CD4-positive, alpha-beta memory T cell (primary cell): ENCODE results near the gene DNAL4. TPM values are rescaled to one million over a fixed set of nuclear protein-coding genes. Genes with fewer than 3 reads are reported as not detected.

Source experiments
- CTCF ChIA-PET: fragments of 350-600 bp; sonication (Branson Sonifier 250); formaldehyde crosslinking; loops from one replicate; lab custom pipeline; 2021; ENCODE audit warnings: inconsistent platforms; ENCODE audit not compliant: partially characterized antibody; lab: Charles Lee
- POLR2A ChIA-PET: fragments of 350-600 bp; sonication (Branson Sonifier 250); formaldehyde crosslinking; loops from one replicate; lab custom pipeline; 2021; ENCODE audit not compliant: partially characterized antibody; lab: Charles Lee
- DNase-seq, 5 donors: peaks; one replicate each; pipeline versions ENCODE4 v3.0.0 to v3.0.0-alpha.2; 2020 to 2022; ENCODE audit warnings: mixed read lengths in 1 of 5
- H3K27ac ChIP-seq: one replicate; pipeline ENCODE4 v1.7.0; 2013; ENCODE audit warnings: low read depth, low read length
- H3K27me3 ChIP-seq: 2 replicates; pipeline ENCODE4 v1.7.0; 2013; ENCODE audit warnings: mild to moderate bottlenecking, low read length, moderate library complexity; ENCODE audit not compliant: insufficient read depth
- H3K36me3 ChIP-seq: 2 replicates; pipeline ENCODE4 v1.7.0; 2013; ENCODE audit warnings: mild to moderate bottlenecking, low read length, moderate library complexity; ENCODE audit not compliant: insufficient read depth
- H3K4me1 ChIP-seq: 2 replicates; pipeline ENCODE4 v1.7.0; 2013; ENCODE audit warnings: mild to moderate bottlenecking, low read length, moderate library complexity; ENCODE audit not compliant: insufficient read depth
- H3K4me3 ChIP-seq, 2 donors: one replicate each; pipeline ENCODE4 v1.7.0; 2013; ENCODE audit warnings: low read length in 2 of 2, mild to moderate bottlenecking in 1 of 2
- H3K9me3 ChIP-seq, 2 donors: one replicate each; pipeline ENCODE4 v1.7.0; 2013; ENCODE audit warnings: low read length in 2 of 2, control low read depth in 1 of 2; ENCODE audit not compliant: control insufficient read depth in 1 of 2
- H3K27ac Mint-ChIP-seq, 7 donors: one replicate each; pipeline ENCODE4 v1.8.0; 2020 to 2021; ENCODE audit warnings: mixed read lengths in 7 of 7, mild to moderate bottlenecking in 6 of 7, inconsistent platforms in 3 of 7, moderate library complexity in 3 of 7
- H3K27me3 Mint-ChIP-seq, 2 donors: one replicate each; pipeline ENCODE4 v1.8.0; 2020 to 2021; ENCODE audit warnings: mixed read lengths in 2 of 2
- H3K36me3 Mint-ChIP-seq, 2 donors: one replicate each; pipeline ENCODE4 v1.8.0; 2020 to 2021; ENCODE audit warnings: mixed read lengths in 2 of 2, inconsistent platforms in 1 of 2, mild to moderate bottlenecking in 1 of 2
- H3K4me1 Mint-ChIP-seq, 4 donors: one replicate each; pipeline ENCODE4 v1.8.0; 2020 to 2021; ENCODE audit warnings: mixed read lengths in 4 of 4, mild to moderate bottlenecking in 1 of 4
- H3K4me3 Mint-ChIP-seq, 8 donors: one replicate each; pipeline ENCODE4 v1.8.0; 2020 to 2021; ENCODE audit warnings: mixed read lengths in 8 of 8, mild to moderate bottlenecking in 7 of 8, moderate library complexity in 6 of 8, inconsistent platforms in 3 of 8
- H3K9me3 Mint-ChIP-seq, 8 donors: one replicate each; pipeline ENCODE4 v1.8.0; 2020 to 2021; ENCODE audit warnings: mixed read lengths in 8 of 8, mild to moderate bottlenecking in 5 of 8, inconsistent platforms in 3 of 8, moderate library complexity in 1 of 8
- intact Hi-C: fragments of 100-400 bp; cut with micrococcal nuclease; formaldehyde crosslinking; loops from one replicate; pipeline ENCODE4 v1.15.1; 2023
- polyA plus RNA-seq, 2 donors: library from polyadenylated mRNA; unstranded; fragments of 300-500 nt; fragmentation: Illumina TruSeq; gene quantifications; one replicate each; pipeline ENCODE4 v1.2.3, GENCODE V29; 2021
- total RNA-seq, 2 experiments: library from RNA; stranded (reverse); gene quantifications; one replicate each; pipeline ENCODE4 v1.2.3, GENCODE V29; 2021

The DNAL4 gene
- total and polyA plus RNA-seq, 4 experiments from 2014 or later: 8.6 to 13.3 (median 10.3) TPM

GRCh38 chr22:38777087-38777671 is 16.8 kb downstream of the DNAL4 start:
- CTCF ChIA-PET: interaction anchor here (0.9 kb wide), 1 partner anchor 8 kb away, joined by 3 read pairs; no protein-coding TSS in a partner anchor
- no peak overlapping the region for H3K27ac Mint-ChIP-seq

DNA sequence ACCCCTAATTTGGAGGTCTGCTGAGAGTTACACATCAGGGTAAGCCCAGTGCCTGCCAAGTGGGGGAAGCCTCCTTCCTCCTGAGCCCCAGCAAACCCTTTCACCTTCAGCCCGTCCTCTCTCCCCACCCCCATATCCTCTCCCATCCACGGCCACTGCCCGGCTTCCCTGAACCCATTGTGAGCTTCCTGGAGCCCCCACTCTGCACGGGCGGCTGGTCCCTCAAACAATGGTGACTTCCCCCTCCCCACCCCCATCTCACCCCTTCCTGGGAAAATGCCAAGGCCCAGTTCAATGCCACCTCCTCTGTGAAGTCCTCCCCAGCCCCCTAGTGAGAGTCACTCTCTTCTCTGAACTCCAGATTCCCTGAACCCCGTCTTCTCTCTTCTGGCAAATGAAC is 17.9 kb downstream of the DNAL4 start:
- Histone ChIP-seq H3K9me3 (no peaks in the 10 kb centered on the region), H3K4me3 (no peak overlapping the region), H3K36me3 (peaks cover 5% of the 10 kb centered on the region), H3K27me3 (no peaks in the 10 kb centered on the region), H3K4me1 (no peaks in the 10 kb centered on the region), H3K27ac (no peak overlapping the region)
- Mint-ChIP-seq H3K4me1 (peaks cover 0 to 1% (median 0%) of the 10 kb centered on the region in 4 donors), H3K36me3 (peaks cover 5 to 12% of the 10 kb centered on the region in 2 donors), H3K9me3 (no peaks in the 10 kb centered on the region), H3K27me3 (no peaks in the 10 kb centered on the region), H3K27ac (no peak overlapping the region), H3K4me3 (no peak overlapping the region)
- intact Hi-C loops: no loop called here
- ChIA-PET CTCF (interaction anchor here (1.0 kb wide), 1 partner anchor 10 kb away, joined by 3 read pairs; no protein-coding TSS in a partner anchor), POLR2A (no interaction called here)
- DNase-seq: no peak

More at GRCh38 chr22:38777087-38777671, 16.8 kb downstream of the DNAL4 start:
- POLR2A ChIA-PET: no interaction called here
- peaks cover 4% of the 10 kb centered on the region for H3K4me1 ChIP-seq
- intact Hi-C loops: no loop called here
- peaks cover 8% of the 10 kb centered on the region for H3K36me3 ChIP-seq
- H3K27me3 ChIP-seq: no peaks in the 10 kb centered on the region
- peaks cover 0 to 6% (median 1%) of the 10 kb centered on the region in 4 donors for H3K4me1 Mint-ChIP-seq
- no peak overlapping the region for H3K4me3 Mint-ChIP-seq
- no peaks in the 10 kb centered on the region for H3K27me3 Mint-ChIP-seq
- DNase-seq: no peak
- H3K27ac ChIP-seq: no peak overlapping the region
- no peaks in the 10 kb centered on the region for H3K9me3 ChIP-seq
- no peaks in the 10 kb centered on the region for H3K9me3 Mint-ChIP-seq
- peaks cover 14 to 22% of the 10 kb centered on the region in 2 donors for H3K36me3 Mint-ChIP-seq
- no peak overlapping the region for H3K4me3 ChIP-seq

- Histone ChIP-seq H3K9me3 (no peaks in the 10 kb centered on the region), H3K4me3 (no peak overlapping the region), H3K27ac (no peak overlapping the region), H3K36me3 (peaks cover 5% of the 10 kb centered on the region), H3K27me3 (no peaks in the 10 kb centered on the region), H3K4me1 (no peaks in the 10 kb centered on the region)
- POLR2A ChIA-PET: no interaction called here
- H3K4me3 Mint-ChIP-seq: no peak overlapping the region
- H3K27ac Mint-ChIP-seq: peak overlapping the region in 1 of 7 donors; percentile 37
- no peaks in the 10 kb centered on the region for H3K27me3 Mint-ChIP-seq
- H3K4me1 Mint-ChIP-seq: peaks cover 0 to 1% (median 0%) of the 10 kb centered on the region in 4 donors
- intact Hi-C loops: no loop called here
- no peaks in the 10 kb centered on the region for H3K9me3 Mint-ChIP-seq
- CTCF ChIA-PET: interaction anchor here (1.0 kb wide), 1 partner anchor 10 kb away, joined by 3 read pairs; no protein-coding TSS in a partner anchor
- DNase-seq: no peak
- H3K36me3 Mint-ChIP-seq: peaks cover 5 to 12% of the 10 kb centered on the region in 2 donors
Observed at GRCh38 chr22:38775656-38776055, 18.3 kb downstream of the DNAL4 start.

DNA sequence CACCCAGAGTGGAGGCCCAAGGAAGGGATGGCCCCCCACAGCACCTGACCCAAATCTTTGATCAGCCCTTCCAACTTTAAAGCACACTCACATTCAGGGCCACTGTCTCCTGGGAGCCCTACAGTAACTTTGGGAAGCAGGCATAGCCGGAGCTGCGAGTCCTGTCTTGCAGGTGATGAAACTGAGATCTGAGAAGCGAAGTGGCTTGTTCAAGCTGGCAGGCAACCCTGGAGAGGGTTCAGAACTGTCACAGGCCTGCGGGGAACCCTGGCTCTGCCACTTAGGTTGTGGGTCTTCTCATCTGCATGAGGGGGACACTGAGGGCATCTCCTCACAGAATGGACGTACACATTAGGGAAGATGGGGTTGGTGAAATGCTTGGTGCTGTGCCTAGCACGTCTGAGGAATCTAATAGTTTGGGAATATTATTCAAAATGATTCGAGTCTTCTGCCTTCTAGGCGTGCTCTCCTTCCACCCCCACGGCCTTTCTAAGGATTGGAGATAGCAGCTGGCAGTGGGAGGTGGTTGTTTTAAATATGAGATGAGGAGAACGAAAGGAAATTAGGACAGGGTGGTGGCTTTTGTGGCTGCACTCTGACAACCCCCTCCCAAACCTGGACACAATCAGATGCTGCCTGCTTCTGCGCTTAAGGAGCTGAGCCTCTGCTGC is 19.3 kb downstream of the DNAL4 start:
- peaks cover 2 to 6% of the 10 kb centered on the region in 2 donors for H3K36me3 Mint-ChIP-seq
- H3K9me3 Mint-ChIP-seq: no peaks in the 10 kb centered on the region
- no peaks in the 10 kb centered on the region for H3K27me3 Mint-ChIP-seq
- Histone ChIP-seq H3K9me3 (no peaks in the 10 kb centered on the region), H3K4me1 (no peaks in the 10 kb centered on the region), H3K27me3 (no peaks in the 10 kb centered on the region), H3K36me3 (no peaks in the 10 kb centered on the region), H3K4me3 (no peak overlapping the region), H3K27ac (no peak overlapping the region)
- no peak overlapping the region for H3K4me3 Mint-ChIP-seq
- ChIA-PET CTCF (no interaction called here), POLR2A (no interaction called here)
- no peak overlapping the region for H3K27ac Mint-ChIP-seq
- H3K4me1 Mint-ChIP-seq: peaks cover 0 to 1% (median 0%) of the 10 kb centered on the region in 4 donors
- no peak for DNase-seq
- intact Hi-C loops: no loop called here

- H3K4me3 ChIP-seq: no peak overlapping the region
- no peaks in the 10 kb centered on the region for H3K36me3 ChIP-seq
- H3K36me3 Mint-ChIP-seq: peaks cover 0 to 3% of the 10 kb centered on the region in 2 donors
- H3K27ac ChIP-seq: no peak overlapping the region
- no peaks in the 10 kb centered on the region for H3K9me3 ChIP-seq
- no peaks in the 10 kb centered on the region for H3K27me3 ChIP-seq
- peaks cover 3 to 10% (median 5%) of the 10 kb centered on the region in 4 donors for H3K4me1 Mint-ChIP-seq
- H3K27ac Mint-ChIP-seq: peak overlapping the region in 3 of 7 donors; percentile 2 to 45 (median 26)
- DNase-seq: no peak
- no peaks in the 10 kb centered on the region for H3K27me3 Mint-ChIP-seq
- intact Hi-C loops: no loop called here
- ChIA-PET POLR2A (no interaction called here), CTCF (no interaction called here)
- H3K9me3 Mint-ChIP-seq: no peaks in the 10 kb centered on the region
- no peak overlapping the region for H3K4me3 Mint-ChIP-seq
- H3K4me1 ChIP-seq: peaks cover 4% of the 10 kb centered on the region
Observed at GRCh38 chr22:38773363-38773946, 20.5 kb downstream of the DNAL4 start.

GRCh38 chr22:38772623-38772873 is 21.4 kb downstream of the DNAL4 start:
- no peak for DNase-seq
- intact Hi-C loops: no loop called here
- Mint-ChIP-seq H3K4me3 (no peak overlapping the region), H3K27me3 (no peaks in the 10 kb centered on the region), H3K27ac (peak overlapping the region in 1 of 7 donors; percentile 13), H3K9me3 (no peaks in the 10 kb centered on the region), H3K36me3 (no peaks in the 10 kb centered on the region), H3K4me1 (peaks cover 3 to 10% (median 5%) of the 10 kb centered on the region in 4 donors)
- CTCF ChIA-PET: no interaction called here
- no peak overlapping the region for H3K4me3 ChIP-seq
- H3K27ac ChIP-seq: no peak overlapping the region
- H3K4me1 ChIP-seq: peaks cover 4% of the 10 kb centered on the region
- no peaks in the 10 kb centered on the region for H3K36me3 ChIP-seq
- POLR2A ChIA-PET: no interaction called here
- H3K9me3 ChIP-seq: no peaks in the 10 kb centered on the region
- no peaks in the 10 kb centered on the region for H3K27me3 ChIP-seq

DNA sequence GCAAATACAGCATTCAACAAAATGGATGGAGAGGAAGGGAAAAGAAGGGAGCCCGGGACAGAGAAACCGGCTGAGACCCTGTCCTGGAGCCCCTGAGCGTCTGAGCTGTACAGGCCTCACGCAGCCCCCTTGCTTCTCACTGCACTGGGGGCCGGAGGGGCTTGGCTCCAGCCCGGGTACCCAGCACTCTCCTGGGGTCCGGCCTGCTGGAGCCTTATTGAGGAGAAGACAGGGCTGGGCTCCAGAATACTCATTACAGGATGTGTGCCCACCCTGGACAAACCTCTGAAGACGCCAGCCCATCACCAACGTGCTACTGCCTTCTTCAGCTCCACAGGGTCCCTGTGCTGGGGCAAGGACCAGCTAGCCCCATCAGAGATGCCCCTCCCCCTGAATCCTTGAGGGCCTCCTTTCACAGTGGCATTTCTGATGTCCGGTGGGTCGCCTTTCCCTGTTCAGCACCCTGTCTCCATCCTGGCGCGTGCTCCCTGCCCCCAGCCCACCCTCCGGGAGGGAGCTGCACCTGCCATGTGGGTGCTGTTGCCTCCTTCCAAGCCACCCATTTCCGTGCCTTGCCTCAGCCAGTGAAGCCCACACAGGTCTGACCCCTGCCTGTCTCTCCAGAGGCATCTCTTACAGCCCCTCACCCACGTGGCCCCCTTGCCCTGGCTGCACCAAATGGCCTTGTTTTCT is 23.5 kb downstream of the DNAL4 start:
- intact Hi-C loops: no loop called here
- H3K36me3 Mint-ChIP-seq: no peaks in the 10 kb centered on the region

More for the DNA sequence above, 23.5 kb downstream of the DNAL4 start:
- DNase-seq: no peak
- no peaks in the 10 kb centered on the region for H3K27me3 ChIP-seq
- Mint-ChIP-seq H3K27me3 (no peaks in the 10 kb centered on the region), H3K27ac (no peak overlapping the region), H3K9me3 (no peaks in the 10 kb centered on the region), H3K4me3 (no peak overlapping the region), H3K4me1 (peaks cover 3 to 16% (median 9%) of the 10 kb centered on the region in 4 donors)
- no peak overlapping the region for H3K27ac ChIP-seq
- no peaks in the 10 kb centered on the region for H3K9me3 ChIP-seq
- CTCF ChIA-PET: interaction anchor here (1.3 to 6.4 kb wide), 8 partner anchors 12 to 233 kb away, joined by 4 to 74 read pairs (median 30); partner anchors contain the start of genes CBX6 and NPTXR
- no peak overlapping the region for H3K4me3 ChIP-seq
- peaks cover 13% of the 10 kb centered on the region for H3K4me1 ChIP-seq
- H3K36me3 ChIP-seq: no peaks in the 10 kb centered on the region
- POLR2A ChIA-PET: interaction anchor here (42.6 kb wide), 1 partner anchor 36 kb away, joined by 1746 read pairs; no protein-coding TSS in a partner anchor
